ENCODE results near the gene ATP1A4. TPM values are rescaled to one million over a fixed set of nuclear protein-coding genes. Genes with fewer than 3 reads are reported as not detected.

Gene ATP1A4
- total and polyA plus RNA-seq, 9 of the 15 experiments (the other 6 are each of a cell fraction or from before 2014, with no cell fraction given), result 0.07 TPM; not detected in 8

DNA sequence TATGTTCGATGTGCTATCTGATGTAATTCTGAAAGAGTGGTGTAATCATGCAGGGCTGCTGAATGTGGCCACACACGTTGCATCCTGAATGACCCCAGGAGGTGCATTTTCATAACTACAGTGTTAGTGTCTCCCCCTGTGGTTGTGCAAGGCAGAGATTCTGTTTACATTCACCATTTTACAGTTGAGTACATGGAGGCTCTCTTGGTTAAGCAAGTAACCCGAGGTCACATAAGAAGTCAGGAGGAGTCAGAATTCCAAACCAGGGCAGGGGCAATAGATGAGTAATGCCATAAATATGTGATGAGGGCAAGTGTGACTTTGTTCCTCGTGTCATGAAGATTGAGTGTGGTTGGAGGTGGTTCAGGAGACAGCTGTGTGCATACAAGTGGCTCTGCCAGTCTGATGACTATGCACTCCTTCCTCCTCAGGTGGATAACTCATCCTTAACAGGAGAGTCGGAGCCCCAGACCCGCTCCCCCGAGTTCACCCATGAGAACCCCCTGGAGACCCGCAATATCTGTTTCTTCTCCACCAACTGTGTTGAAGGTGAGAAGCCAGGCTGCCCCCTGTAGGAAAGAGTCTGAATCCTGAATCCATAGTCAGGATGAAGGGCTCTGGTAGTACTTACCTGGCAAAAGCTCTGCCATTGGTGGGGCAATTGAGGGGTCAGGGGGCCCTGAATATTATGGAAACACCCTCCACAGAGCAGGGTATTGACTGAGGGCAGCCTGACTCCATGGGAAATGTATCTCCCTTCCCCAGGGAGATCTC, 26.5 kb upstream of the ATP1A4 start (continued):
- TF ChIP-seq NCOA4 (IDR thresholded peaks at IDR 0.05; ENCODE audit: partially characterized antibody) (no peak), CREB1 (IDR thresholded peaks at IDR 0.05) (no peak), CREB1 (CRISPR knock-in tag; IDR thresholded peaks at IDR 0.05) (no peak), TRIM24 (IDR thresholded peaks at IDR 0.05) (peak; percentile 10 to 16; a peak in 2 of 4 replicates), CHCHD3 (CRISPR knock-in tag; IDR thresholded peaks at IDR 0.05) (no peak), NR2C2 (CRISPR knock-in tag; IDR thresholded peaks at IDR 0.05) (no peak), NR2C2 (tag; IDR thresholded peaks at IDR 0.05) (peak; percentile 56; the same call in 1 of the 2 replicates), ZFP30 (CRISPR knock-in tag; IDR thresholded peaks at IDR 0.05; ENCODE audit: borderline replicate concordance) (no peak), TFE3 (CRISPR knock-in tag; IDR thresholded peaks at IDR 0.05) (no peak)
- TF ChIP-seq, protein P1, sequence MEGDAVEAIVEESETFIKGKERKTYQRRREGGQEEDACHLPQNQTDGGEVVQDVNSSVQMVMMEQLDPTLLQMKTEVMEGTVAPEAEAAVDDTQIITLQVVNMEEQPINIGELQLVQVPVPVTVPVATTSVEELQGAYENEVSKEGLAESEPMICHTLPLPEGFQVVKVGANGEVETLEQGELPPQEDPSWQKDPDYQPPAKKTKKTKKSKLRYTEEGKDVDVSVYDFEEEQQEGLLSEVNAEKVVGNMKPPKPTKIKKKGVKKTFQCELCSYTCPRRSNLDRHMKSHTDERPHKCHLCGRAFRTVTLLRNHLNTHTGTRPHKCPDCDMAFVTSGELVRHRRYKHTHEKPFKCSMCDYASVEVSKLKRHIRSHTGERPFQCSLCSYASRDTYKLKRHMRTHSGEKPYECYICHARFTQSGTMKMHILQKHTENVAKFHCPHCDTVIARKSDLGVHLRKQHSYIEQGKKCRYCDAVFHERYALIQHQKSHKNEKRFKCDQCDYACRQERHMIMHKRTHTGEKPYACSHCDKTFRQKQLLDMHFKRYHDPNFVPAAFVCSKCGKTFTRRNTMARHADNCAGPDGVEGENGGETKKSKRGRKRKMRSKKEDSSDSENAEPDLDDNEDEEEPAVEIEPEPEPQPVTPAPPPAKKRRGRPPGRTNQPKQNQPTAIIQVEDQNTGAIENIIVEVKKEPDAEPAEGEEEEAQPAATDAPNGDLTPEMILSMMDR (IDR thresholded peaks at IDR 0.05 in 2 of 3, conservative IDR thresholded peaks at IDR 0.05 in 1 of 3; ENCODE audit: insufficient read depth in 2 of 3, low read depth in 1 of 3, low read length in 3 of 3), result peak in 2 of 3 experiments; percentile 11 to 13; a peak in 2 of 6 replicates

Data from K562 (cell line).